Fibroblast of pulmonary artery (primary cell): ENCODE data around the gene TENM4.
A peak's percentile ranks its signal among the peaks of the same experiment; 100 is the strongest.

Experiments used
- DNase-seq: peaks from one replicate; pipeline ENCODE4 v3.0.0-alpha.2; 2010; ENCODE audit warnings: low read depth
- H3K4me3 ChIP-seq: replicated peaks from 2 replicates; pipeline ENCODE4 v1.5.1; 2011; ENCODE audit warnings: low read depth, mild to moderate bottlenecking, control low read depth, low read length, moderate library complexity
- TF ChIP-seq, protein P1 (sequence below): IDR thresholded peaks from 2 replicates; pipeline ENCODE4 v1.5.1; 2011; ENCODE audit warnings: mild to moderate bottlenecking, control low read depth, low read length, inconsistent platforms; ENCODE audit errors: missing control alignments

The TENM4 gene

GRCh38 chr11:78798663-78799062 is 642.2 kb downstream of the TENM4 start:
- TF ChIP-seq, protein P1, sequence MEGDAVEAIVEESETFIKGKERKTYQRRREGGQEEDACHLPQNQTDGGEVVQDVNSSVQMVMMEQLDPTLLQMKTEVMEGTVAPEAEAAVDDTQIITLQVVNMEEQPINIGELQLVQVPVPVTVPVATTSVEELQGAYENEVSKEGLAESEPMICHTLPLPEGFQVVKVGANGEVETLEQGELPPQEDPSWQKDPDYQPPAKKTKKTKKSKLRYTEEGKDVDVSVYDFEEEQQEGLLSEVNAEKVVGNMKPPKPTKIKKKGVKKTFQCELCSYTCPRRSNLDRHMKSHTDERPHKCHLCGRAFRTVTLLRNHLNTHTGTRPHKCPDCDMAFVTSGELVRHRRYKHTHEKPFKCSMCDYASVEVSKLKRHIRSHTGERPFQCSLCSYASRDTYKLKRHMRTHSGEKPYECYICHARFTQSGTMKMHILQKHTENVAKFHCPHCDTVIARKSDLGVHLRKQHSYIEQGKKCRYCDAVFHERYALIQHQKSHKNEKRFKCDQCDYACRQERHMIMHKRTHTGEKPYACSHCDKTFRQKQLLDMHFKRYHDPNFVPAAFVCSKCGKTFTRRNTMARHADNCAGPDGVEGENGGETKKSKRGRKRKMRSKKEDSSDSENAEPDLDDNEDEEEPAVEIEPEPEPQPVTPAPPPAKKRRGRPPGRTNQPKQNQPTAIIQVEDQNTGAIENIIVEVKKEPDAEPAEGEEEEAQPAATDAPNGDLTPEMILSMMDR, result peak; percentile 96
- no peak overlapping the region for H3K4me3 ChIP-seq
- peak; percentile 70 for DNase-seq

DNA sequence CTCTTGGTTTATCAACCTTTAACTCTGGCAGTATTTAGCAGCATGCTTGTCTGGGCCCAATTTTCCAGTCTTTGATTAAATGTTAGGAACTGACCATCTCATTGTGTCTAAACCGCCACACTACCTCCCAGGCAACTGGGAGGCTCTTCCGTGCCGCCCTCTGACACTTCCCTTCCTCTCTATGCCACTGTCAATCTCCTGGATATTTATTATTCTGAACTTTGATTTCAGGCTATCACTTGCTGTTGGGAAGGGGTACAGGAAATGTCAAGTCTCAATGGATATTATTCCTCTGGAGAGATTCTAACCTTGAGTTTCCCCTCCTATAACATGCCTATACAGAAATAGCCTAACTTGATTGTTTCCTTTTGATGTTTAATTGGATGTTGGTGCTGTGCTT is 643.3 kb downstream of the TENM4 start:
- TF ChIP-seq, protein P1, result no peak

DNA sequence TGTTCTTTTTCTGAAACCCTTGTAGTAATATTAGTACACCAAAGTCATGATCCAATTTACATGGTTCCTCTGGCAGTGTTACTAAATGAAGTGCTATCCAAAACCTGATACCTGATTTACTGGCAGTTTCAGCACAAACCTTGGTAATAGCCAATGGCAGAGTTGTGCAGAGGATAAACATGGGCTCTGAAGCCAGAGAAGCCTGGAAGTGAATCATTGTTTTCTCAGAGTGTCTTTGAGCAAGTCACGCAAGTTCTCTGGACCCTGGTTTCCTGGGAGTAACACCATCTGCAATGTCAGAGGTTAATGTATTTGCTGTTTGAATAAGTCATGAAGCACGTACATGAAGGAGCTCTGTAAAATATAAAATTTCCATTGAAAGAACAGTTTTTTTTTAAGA is 643.9 kb downstream of the TENM4 start:
- H3K4me3 ChIP-seq, result no peak overlapping the region
- peak; percentile 88 for DNase-seq
- TF ChIP-seq, protein P1, result no peak

More for the DNA sequence above, 643.3 kb downstream of the TENM4 start:
- no peak for DNase-seq
- no peak overlapping the region for H3K4me3 ChIP-seq

- no peak overlapping the region for H3K4me3 ChIP-seq
- TF ChIP-seq, protein P1, result no peak
- no peak for DNase-seq
Observed at GRCh38 chr11:78795621-78796261, 645.1 kb downstream of the TENM4 start.

GRCh38 chr11:78791964-78792363 is 648.9 kb downstream of the TENM4 start:
- TF ChIP-seq, protein P1, result no peak
- no peak overlapping the region for H3K4me3 ChIP-seq
- no peak for DNase-seq

DNA sequence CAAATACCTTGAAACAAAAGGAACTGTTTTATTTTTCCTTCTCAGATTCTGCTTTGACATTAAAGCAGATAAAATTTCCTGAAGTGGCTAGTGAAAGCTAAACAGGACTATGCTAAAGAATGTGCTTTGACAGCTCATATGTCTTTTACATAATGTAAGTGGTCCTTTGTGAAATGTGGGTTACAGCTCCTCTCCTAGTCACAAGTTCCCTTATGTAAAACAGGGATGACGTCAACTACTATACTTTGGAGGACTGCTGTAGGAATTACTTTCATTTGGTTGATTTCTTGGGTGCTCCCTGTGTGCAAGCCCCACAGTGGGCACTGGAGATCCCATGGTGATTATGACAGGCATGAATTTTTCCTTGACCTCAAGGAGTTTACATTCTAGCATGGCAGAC is 649.6 kb downstream of the TENM4 start:
- TF ChIP-seq, protein P1, result no peak
- DNase-seq, result no peak
- no peak overlapping the region for H3K4me3 ChIP-seq

- TF ChIP-seq, protein P1, result no peak
- no peak overlapping the region for H3K4me3 ChIP-seq
- DNase-seq, result no peak
Observed at GRCh38 chr11:78790784-78791183, 650.0 kb downstream of the TENM4 start.
